Endothelial cell of umbilical vein (primary cell): ENCODE data around the gene RPP38. TPM values are rescaled to one million over a fixed set of nuclear protein-coding genes. Genes with fewer than 3 reads are reported as not detected.

Source experiments
- BruUV-seq: library from RNA; stranded (reverse); fragments of 400-500 nt; replicated peaks from 2 replicates; lab custom pipeline; 2021; lab: Mats Ljungman, UMichigan
- CTCF ChIA-PET: fragments of 300-600, 350-600 bp; sonication (Branson Sonifier 250); formaldehyde crosslinking; loops from one replicate; lab custom pipeline; 2021; ENCODE audit warnings: antibody characterized with exemption, inconsistent platforms; lab: Charles Lee
- POLR2A ChIA-PET: fragments of 300-600, 350-600 bp; sonication (Branson Sonifier 250); formaldehyde crosslinking; loops from one replicate; lab custom pipeline; 2021; ENCODE audit warnings: antibody characterized with exemption, inconsistent platforms; lab: Charles Lee
- DNase-seq: peaks from one replicate; pipeline ENCODE4 v3.0.0-alpha.2; 2011; ENCODE audit warnings: low read depth, low spot score
- FAIRE-seq: peaks from 2 replicates; lab custom pipeline; 2011; peaks lifted over from hg19 to GRCh38; lab: Jason Lieb, UNC
- H2AFZ ChIP-seq: 2 replicates; pipeline ENCODE4 v1.6.0; 2012; ENCODE audit warnings: low read depth, low read length, control low read depth, inconsistent platforms
- H3K27ac ChIP-seq: 2 replicates; pipeline ENCODE4 v1.5.1; 2011; ENCODE audit warnings: low read depth, mild to moderate bottlenecking, control low read depth, low read length, moderate library complexity; ENCODE audit not compliant: insufficient read depth
- H3K27me3 ChIP-seq, 2 experiments: 2 replicates each; pipeline versions ENCODE4 v1.6.0 to v1.6.1; 2011; ENCODE audit warnings: low read length in 2 of 2, mixed read lengths in 1 of 2; ENCODE audit not compliant: control insufficient read depth in 2 of 2, insufficient read depth in 2 of 2
- H3K36me3 ChIP-seq, 2 experiments: 2 replicates in 1 of 2; 3 replicates in 1 of 2; pipeline ENCODE4 v1.5.1; 2011; ENCODE audit warnings: low read length in 2 of 2, mild to moderate bottlenecking in 1 of 2, moderate library complexity in 1 of 2; ENCODE audit not compliant: control insufficient read depth in 2 of 2, insufficient read depth in 2 of 2; ENCODE audit errors: extremely low read depth in 1 of 2
- H3K4me1 ChIP-seq: 3 replicates; pipeline ENCODE4 v1.5.1; 2011; ENCODE audit warnings: mild to moderate bottlenecking, low read length; ENCODE audit not compliant: control insufficient read depth, insufficient read depth; ENCODE audit errors: extremely low read depth
- H3K4me2 ChIP-seq: 2 replicates; pipeline ENCODE4 v1.6.1; 2011; ENCODE audit warnings: low read length, control low read depth, mixed read lengths; ENCODE audit not compliant: insufficient read depth
- H3K4me3 ChIP-seq, 3 experiments: fragments of 200-600 bp in 1 of 3; sonication (generic), shearing (Covaris generic) in 1 of 3; replicated peaks in 1 of 3; 2 replicates each; pipeline ENCODE4 v1.5.1; 2011 to 2016; ENCODE audit warnings: control low read depth in 3 of 3, low read length in 3 of 3, mild to moderate bottlenecking in 2 of 3, inconsistent platforms in 1 of 3, low read depth in 1 of 3, moderate library complexity in 1 of 3; ENCODE audit not compliant: insufficient read depth in 1 of 3
- H3K79me2 ChIP-seq: 2 replicates; pipeline ENCODE4 v1.6.0; 2012; ENCODE audit warnings: low read length, inconsistent platforms; ENCODE audit not compliant: control insufficient read depth, insufficient read depth
- H3K9ac ChIP-seq: replicated peaks from 2 replicates; pipeline ENCODE3; 2011; ENCODE audit warnings: low read length, control low read depth; ENCODE audit not compliant: insufficient read depth; ENCODE audit errors: extremely low read depth
- H3K9me1 ChIP-seq: replicated peaks from 3 replicates; pipeline ENCODE4 v1.6.0; 2011; ENCODE audit warnings: mild to moderate bottlenecking, low read length; ENCODE audit not compliant: control insufficient read depth, insufficient read depth; ENCODE audit errors: extremely low read depth
- H3K9me3 ChIP-seq: replicated peaks from 2 replicates; pipeline ENCODE4 v1.5.1; 2012; ENCODE audit warnings: low read length, inconsistent platforms; ENCODE audit not compliant: control insufficient read depth, insufficient read depth
- H4K20me1 ChIP-seq: replicated peaks from 2 replicates; pipeline ENCODE3; 2011; ENCODE audit warnings: mild to moderate bottlenecking, low read length; ENCODE audit not compliant: control insufficient read depth, insufficient read depth; ENCODE audit errors: extremely low read depth
- CTCF ChIP-seq, 2 donors: IDR thresholded peaks; 1 replicate in 1 of 2; 2 replicates in 1 of 2; pipeline ENCODE4 v1.5.1; 2011; ENCODE audit warnings: low read length in 2 of 2, mild to moderate bottlenecking in 2 of 2, moderate library complexity in 2 of 2, control low read depth in 1 of 2, inconsistent platforms in 1 of 2, low read depth in 1 of 2; ENCODE audit not compliant: insufficient read depth in 1 of 2; ENCODE audit errors: extremely low read depth in 1 of 2
- EZH2 ChIP-seq: IDR thresholded peaks from 2 replicates; pipeline ENCODE4 v1.6.1; 2012; ENCODE audit warnings: borderline replicate concordance, low read depth, mild to moderate bottlenecking, moderate library complexity, low read length, inconsistent platforms; ENCODE audit not compliant: severe bottlenecking
- FOS ChIP-seq: IDR thresholded peaks from 2 replicates; pipeline ENCODE4 v1.6.1; 2011; ENCODE audit warnings: mild to moderate bottlenecking, low read length, moderate library complexity, borderline replicate concordance; ENCODE audit not compliant: insufficient read depth
- GATA2 ChIP-seq: IDR thresholded peaks from 2 replicates; pipeline ENCODE4 v1.7.0; 2011; ENCODE audit warnings: low read depth, mild to moderate bottlenecking, moderate library complexity, mixed read lengths, low read length; ENCODE audit not compliant: insufficient read length, insufficient read depth
- JUN ChIP-seq: IDR thresholded peaks from 2 replicates; pipeline ENCODE4 v1.6.1; 2011; ENCODE audit warnings: borderline replicate concordance, low read depth; ENCODE audit not compliant: insufficient read length, insufficient read depth
- MAX ChIP-seq: IDR thresholded peaks from 2 replicates; pipeline ENCODE4 v1.6.1; 2011; ENCODE audit not compliant: insufficient read depth, insufficient read length
- MYC ChIP-seq: IDR thresholded peaks from one replicate; pipeline ENCODE4 v1.6.1; 2011; ENCODE audit warnings: mild to moderate bottlenecking, low read depth, low read length
- POLR2A ChIP-seq: IDR thresholded peaks from 2 replicates; pipeline ENCODE4 v1.6.1; 2012; ENCODE audit warnings: low read depth, mild to moderate bottlenecking, control low read depth, low read length
- POLR2AphosphoS5 ChIP-seq: IDR thresholded peaks from 2 replicates; pipeline ENCODE4 v1.6.1; 2012; ENCODE audit warnings: low read depth, mild to moderate bottlenecking, control low read depth, low read length, moderate library complexity; ENCODE audit not compliant: insufficient read depth
- dilution Hi-C: fragments of 300-500 bp; cut with MboI; formaldehyde crosslinking; loops from one replicate; pipeline ENCODE4 v1.15.0; 2019; ENCODE audit warnings: low sequenced_read_pairs; ENCODE audit not compliant: extremely low pct_ligation_motif_present
- intact Hi-C: fragments of 100-400 bp; cut with micrococcal nuclease; formaldehyde crosslinking; loops from one replicate; pipeline ENCODE4 v1.10.0; 2022
- polyA plus RNA-seq, 4 experiments: library from polyadenylated mRNA; depleted of rRNA in 3 of 4; stranded (reverse) in 3 of 4; unstranded in 1 of 4; fragments of >200 nt; gene quantifications; 2 replicates each; pipeline versions ENCODE4 v1.2.1 to v1.2.3, GENCODE V29; 2011 to 2012; ENCODE audit warnings: missing spikeins in 1 of 4
- total RNA-seq: library from RNA; stranded (reverse); gene quantifications from 2 replicates; pipeline ENCODE4 v1.2.3, GENCODE V29; 2021

RPP38 gene
- total and polyA plus RNA-seq, 2 donors (not counting 3 experiments of a cell fraction or from before 2014, with no cell fraction given) = 9.0 to 10.6 TPM

GRCh38 chr10:15141136-15142054 is 44.2 kb downstream of the RPP38 start:
- DNase-seq (no peak), FAIRE-seq (no peak)
- no TSS peak for BruUV-seq
- no peak overlapping the region for H3K9ac ChIP-seq
- H3K4me3 ChIP-seq = no peak overlapping the region
- ChIA-PET POLR2A (interaction anchor here (1.2 kb wide), 1 partner anchor 42 kb away, joined by 3 read pairs; no protein-coding TSS in a partner anchor), CTCF (interaction anchor here (1.3 kb wide), 1 partner anchor 70 kb away, joined by 3 read pairs; no protein-coding TSS in a partner anchor)
- no peak overlapping the region for H3K4me2 ChIP-seq
- no peaks in the 10 kb centered on the region for H4K20me1 ChIP-seq
- H3K79me2 ChIP-seq = peaks cover 66% of the 10 kb centered on the region
- TF ChIP-seq EZH2 (no peak), MAX (no peak), POLR2AphosphoS5 (no peak), JUN (no peak), FOS (no peak), CTCF (IDR thresholded peaks at IDR 0.05; ENCODE audit: extremely low read depth in 1 of 2, insufficient read depth in 1 of 2, low read depth in 1 of 2, low read length in 2 of 2) (no peak), GATA2 (no peak), MYC (no peak), POLR2A (no peak)
- H3K9me1 ChIP-seq = no peaks in the 10 kb centered on the region
- no peak overlapping the region for H3K27ac ChIP-seq
- dilution Hi-C loops = no loop called here
- peaks cover 9 to 13% of the 10 kb centered on the region in 2 experiments for H3K36me3 ChIP-seq
- no peak overlapping the region for H2AFZ ChIP-seq
- no peaks in the 10 kb centered on the region for H3K27me3 ChIP-seq
- intact Hi-C loops = no loop called here
- H3K9me3 ChIP-seq = no peaks in the 10 kb centered on the region
- H3K4me1 ChIP-seq = peaks cover 20% of the 10 kb centered on the region
